Measurements from ENCODE around the gene ADAM12. TPM values are rescaled to one million over a fixed set of nuclear protein-coding genes. Genes with fewer than 3 reads are reported as not detected.

The ADAM12 gene
- polyA plus RNA-seq, 3 donors, result 22.5 to 28.1 (median 26.0) TPM

DNA sequence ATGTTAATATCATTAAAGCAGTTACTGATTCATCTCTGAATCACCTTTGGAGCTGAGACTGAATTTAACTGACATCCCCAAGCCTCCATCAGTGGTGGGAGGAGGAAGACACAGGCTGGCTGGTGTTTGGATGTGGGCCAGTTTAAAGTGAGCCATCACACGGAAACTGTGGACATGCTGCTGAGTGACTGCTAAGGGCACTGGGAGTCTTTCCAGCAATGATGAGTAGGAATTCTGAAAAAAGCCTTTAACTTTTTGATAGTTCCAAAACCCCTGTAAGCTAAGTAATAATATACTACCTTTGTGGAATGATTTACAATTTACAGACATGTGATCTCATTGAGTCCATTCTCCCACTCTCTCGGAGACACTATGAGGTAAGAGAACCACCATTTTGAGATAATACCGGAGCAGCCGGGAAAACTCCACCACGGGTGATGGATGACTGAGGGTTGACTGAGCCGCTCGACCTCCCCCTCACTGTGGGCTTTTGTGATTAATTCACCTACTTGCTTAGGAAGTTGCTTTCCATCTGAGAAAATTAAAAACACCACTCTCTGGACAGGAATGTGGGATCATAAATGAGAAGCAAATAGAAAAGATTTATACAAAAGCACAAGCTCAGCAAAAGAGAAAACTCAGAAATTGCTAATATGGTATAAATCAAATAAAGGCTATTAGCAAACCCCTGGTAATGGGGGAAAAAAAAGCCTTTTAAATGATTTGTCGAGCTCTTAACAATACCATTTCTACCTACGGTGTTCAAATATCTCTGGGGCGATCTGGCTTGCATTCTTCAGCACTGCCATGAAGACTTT is 297.2 kb downstream of the ADAM12 start:
- DNase-seq (ENCODE audit: extremely low read depth in 1 of 11, low read depth in 9 of 11, low spot score in 4 of 11), result no peak

DNA sequence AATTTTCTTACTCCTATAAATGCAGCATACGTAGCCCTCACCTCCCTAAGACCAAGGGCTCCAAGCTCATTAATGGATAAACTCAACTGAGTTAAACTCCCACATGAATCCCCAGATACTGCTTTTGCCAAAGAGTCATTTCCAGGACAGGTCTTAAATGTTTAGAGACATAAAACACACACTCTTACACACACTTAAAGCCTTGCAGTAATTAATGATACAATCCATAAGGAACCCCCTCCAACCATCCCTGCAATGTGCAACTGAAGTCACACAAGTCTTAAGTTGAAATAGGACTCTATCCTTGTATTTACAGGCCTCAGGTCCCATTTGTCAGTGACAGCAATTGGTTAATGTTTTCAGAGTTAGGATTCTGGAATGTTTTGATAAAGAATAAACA is 297.8 kb downstream of the ADAM12 start:
- DNase-seq (ENCODE audit: extremely low read depth in 1 of 11, low read depth in 9 of 11, low spot score in 4 of 11), result no peak

DNA sequence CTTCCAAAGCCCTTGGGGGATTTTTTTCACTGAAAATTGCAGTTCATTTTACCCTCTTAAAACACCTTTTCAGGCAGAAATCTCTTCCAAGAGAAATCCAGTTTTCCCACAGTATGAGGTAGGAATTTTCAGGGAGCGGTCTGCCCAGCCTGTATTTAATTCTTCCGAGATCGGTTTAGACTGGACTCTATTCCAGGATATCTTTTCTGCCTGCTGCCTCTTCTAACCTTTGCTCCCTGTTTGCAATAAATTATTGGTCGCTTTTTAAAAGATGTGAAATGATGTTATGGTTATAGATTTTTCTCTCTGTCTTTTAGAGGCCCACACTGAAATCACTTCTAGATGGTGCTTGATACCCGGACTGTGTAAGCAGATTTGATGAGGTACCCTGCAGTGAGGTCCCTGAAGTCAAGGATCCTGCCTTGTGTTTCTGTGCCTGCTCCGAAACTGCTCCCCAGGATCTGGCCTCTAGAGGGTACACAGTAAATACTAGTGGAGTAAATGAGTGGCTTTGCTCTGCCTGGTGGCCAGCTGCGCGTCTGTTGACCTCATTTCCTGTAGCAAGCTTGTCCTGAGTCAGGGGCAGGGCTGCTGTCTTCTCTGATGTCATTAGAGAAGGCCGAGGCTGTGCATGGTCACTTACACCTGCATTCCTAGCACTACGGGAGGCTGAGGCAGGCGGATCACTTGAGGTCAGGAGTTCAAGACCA is 300.3 kb downstream of the ADAM12 start:
- no peak for DNase-seq (ENCODE audit: extremely low read depth in 1 of 11, low read depth in 9 of 11, low spot score in 4 of 11)

DNA sequence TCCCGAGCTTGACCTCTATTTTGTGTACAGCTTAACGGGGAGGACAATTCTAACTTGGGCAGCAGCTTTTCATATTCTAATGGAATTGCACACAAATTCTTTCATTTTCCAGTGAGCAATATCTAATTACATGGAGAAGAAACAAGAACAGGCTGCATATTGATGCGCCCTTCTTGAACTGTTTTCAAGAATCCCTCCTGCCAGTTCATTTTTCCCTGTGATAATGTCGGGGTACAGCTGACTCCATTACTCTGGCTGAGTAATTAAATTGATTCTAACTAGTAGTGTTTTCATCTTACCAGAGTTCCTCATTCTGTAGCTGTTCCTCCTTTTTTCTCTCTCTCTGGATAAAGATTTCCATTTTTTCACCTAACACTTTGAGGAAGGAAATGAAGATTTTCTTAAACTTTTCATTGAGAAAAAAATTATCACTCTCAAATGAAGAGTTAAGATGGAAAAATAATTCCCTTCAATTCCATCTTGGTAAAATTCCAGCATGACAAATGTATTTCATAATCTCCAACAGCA is 301.1 kb downstream of the ADAM12 start:
- DNase-seq (ENCODE audit: extremely low read depth in 1 of 11, low read depth in 9 of 11, low spot score in 4 of 11), result no peak

DNA sequence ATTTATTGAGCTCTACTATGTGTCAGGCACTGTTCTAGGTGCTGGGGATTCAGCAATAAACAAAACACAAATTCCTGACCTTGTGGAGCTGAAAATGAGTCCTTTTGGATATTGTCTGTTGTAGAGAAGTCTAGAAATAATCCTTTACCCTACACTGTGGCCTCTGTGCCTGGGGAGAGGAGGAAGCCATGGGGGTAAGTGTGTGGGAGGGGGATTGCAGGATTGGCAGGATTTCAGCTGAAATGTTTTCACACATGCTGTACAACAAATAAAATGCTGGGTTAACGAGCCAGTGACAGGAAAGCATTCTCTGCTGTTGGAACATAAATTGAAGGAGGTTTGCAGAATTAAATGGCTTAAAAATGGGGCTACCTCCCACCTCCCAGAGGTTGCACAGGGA is 302.5 kb downstream of the ADAM12 start:
- peak in 1 of 11 donors; percentile 33 for DNase-seq (ENCODE audit: extremely low read depth in 1 of 11, low read depth in 9 of 11, low spot score in 4 of 11)

- no peak for DNase-seq (ENCODE audit: extremely low read depth in 1 of 11, low read depth in 9 of 11, low spot score in 4 of 11)
These were observed 303.9 kb downstream of the ADAM12 start for GRCh38 chr10:126084369-126084768.

DNA sequence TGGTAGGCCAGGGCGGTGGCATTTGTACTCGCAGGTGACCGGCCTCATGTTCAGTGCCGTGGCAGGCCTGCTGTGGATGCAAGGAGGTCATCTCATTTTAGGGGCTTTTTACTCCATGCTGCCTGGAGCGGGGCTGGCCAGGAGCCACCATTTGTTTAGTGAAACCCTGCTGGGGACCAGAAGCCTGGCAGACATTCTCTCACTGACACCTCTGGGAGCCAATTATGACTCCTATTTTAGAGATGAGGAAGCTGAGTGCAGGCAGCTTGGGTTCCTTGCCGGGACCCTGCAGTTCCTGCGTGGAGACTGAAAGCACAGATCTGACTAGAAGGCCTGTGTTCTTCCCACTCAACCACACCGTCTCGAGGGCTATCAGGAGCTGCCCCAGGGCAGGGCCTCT is 305.3 kb downstream of the ADAM12 start:
- no peak for DNase-seq (ENCODE audit: extremely low read depth in 1 of 11, low read depth in 9 of 11, low spot score in 4 of 11)

DNA sequence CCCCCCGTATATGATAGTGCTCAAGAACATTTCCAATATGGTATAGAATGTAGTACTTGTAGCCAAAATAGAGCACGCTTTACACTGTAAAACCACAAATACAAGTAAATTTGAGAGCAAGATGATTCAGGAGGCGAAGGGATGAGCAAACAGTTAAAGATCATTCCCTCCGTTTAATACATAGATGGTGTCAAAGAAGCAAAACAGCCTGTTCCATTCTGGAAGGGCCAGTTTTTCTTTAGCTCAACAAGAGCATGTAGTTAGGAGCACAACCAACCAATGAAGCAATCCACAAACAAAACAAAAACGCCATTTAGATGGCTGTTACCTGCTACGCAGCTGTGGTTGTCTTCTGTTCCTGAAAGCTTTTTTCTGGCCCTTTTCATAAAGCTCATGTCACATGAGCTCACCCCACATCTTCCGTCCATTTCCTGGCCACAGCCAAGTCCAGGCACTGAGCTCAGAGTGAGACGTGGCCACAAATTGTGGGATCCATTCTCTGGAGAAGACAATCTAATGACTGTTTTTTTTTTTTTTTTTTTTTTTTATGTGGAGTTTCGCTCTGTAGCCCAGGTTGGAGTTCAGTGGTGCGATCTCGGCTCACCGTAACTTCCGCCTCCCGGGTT is 306.3 kb downstream of the ADAM12 start:
- no peak for DNase-seq (ENCODE audit: extremely low read depth in 1 of 11, low read depth in 9 of 11, low spot score in 4 of 11)

DNA sequence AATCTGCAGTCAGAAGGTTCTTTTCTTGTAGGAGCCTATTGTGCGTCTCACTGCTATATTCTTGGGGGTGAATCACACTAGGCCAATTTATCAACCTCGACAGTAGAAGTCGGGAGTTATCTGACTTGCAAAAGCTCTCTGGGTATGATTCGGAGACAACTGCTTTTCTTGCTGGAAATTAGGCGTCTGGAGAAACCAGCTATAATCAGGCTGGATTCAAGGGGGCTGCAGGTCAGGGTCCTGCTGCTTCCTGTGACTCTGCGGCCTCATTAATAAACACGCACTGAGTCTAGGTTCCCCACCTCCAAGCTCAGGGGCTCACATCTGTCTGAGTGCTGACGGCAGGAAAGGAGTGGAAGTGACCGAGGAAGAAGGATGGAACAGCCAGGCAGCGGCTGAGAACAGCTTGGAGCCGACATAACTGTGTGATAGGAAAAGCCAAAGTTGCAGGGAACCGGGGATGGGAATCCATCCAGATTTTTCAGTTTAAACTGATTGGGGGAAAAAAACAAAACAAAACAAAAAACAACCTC is 307.3 kb downstream of the ADAM12 start:
- DNase-seq (ENCODE audit: extremely low read depth in 1 of 11, low read depth in 9 of 11, low spot score in 4 of 11), result peak in 3 of 11 donors; percentile 42 to 58 (median 51)

- no peak for DNase-seq (ENCODE audit: extremely low read depth in 1 of 11, low read depth in 9 of 11, low spot score in 4 of 11)
These were observed 307.9 kb downstream of the ADAM12 start for GRCh38 chr10:126080291-126080825.

- no peak for DNase-seq (ENCODE audit: extremely low read depth in 1 of 11, low read depth in 9 of 11, low spot score in 4 of 11)
These were observed 313.3 kb downstream of the ADAM12 start for GRCh38 chr10:126075009-126075408.

DNA sequence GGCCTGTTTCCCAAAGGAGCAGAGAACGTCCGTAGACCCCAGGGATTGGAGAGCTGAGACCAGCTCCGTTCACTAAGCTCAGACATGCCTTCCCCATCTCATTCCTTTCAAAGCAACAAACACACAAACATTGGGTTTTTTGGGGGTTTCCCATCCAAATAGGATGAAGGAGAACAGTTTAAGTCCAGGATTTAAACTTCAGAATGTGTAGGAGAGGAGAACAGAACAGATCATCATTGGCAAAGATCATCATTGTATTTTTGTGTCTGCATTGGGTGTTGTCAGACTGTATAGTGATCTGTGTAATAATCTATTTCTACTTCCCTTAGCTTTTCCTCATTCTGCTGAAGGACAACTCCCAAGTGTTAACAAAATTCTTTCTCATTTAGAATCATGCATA is 314.0 kb downstream of the ADAM12 start:
- DNase-seq (ENCODE audit: extremely low read depth in 1 of 11, low read depth in 9 of 11, low spot score in 4 of 11), result no peak

DNA sequence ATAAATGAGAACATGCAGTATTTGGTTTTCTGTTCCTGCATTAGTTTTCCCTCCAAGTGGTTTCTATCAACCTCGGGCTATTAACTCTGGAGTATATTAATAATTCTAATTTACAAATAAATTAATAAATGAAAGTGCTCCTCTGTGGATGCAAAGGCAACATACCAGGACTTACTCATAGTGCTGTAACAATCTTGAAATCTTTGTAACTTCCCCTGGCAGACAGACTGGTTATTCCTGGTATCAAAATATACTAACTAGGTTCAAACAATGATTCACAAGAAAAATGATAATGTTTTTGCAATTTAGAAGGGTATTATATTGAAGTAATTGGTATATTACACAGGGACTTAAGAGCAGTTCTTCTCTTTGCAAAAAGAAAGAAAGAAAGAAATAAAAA is 314.7 kb downstream of the ADAM12 start:
- no peak for DNase-seq (ENCODE audit: extremely low read depth in 1 of 11, low read depth in 9 of 11, low spot score in 4 of 11)

GRCh38 chr10:126072622-126073021 is 315.7 kb downstream of the ADAM12 start:
- DNase-seq (ENCODE audit: extremely low read depth in 1 of 11, low read depth in 9 of 11, low spot score in 4 of 11), result no peak

DNA sequence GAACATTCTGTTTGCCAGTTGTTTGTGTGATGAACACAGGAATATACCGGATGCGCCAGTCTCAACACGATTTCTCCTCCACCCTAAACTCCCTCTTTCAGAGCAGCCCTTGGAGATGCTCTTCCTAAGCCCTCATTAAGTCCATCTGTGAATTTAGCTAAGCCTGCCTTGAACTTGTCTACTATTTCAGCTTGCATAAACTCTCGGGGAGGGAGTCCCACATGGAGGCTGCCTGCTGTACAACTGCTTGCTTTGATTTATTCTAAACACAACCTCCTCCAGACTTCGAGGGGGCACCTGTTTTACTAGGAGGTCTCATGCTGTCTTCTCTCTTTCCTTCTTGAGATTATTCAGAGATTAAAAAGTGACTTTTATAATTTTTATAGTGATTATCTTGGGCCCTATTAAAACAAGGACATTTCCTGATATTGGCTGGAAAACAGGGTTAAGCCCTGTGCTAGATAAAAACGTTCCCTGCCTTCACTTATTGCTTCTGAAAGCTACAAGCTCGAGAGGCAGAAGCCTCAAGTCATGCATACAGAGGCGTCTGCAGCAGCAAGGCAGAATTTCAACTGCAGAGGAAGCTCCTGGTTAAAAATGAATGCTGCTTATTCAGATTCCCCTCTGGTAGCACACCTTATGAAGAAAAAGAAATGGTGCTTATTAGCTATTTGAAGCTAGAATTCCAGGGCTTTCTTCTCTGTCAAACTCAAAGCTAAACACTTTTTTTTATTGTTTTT is 317.6 kb downstream of the ADAM12 start:
- no peak for DNase-seq (ENCODE audit: extremely low read depth in 1 of 11, low read depth in 9 of 11, low spot score in 4 of 11)

DNA sequence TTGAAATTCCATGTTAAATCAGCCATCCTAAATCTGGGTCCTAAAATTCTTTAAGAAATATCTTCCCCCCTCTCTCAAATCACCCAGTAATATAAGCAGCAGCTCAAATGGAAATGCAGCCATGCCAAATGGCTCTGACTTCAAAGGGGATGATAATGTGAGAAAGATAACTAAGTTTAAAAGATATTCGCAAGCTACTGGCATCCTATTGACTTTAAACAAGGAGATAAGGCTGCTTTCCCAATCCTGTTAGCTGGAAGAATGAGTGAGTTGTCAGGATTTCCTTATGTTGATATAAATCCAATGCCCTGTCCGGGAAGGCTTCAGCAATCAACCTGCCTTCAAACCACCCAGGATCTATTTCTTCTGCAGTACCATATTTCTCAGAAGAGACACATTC is 320.0 kb downstream of the ADAM12 start:
- DNase-seq (ENCODE audit: extremely low read depth in 1 of 11, low read depth in 9 of 11, low spot score in 4 of 11), result no peak

DNA sequence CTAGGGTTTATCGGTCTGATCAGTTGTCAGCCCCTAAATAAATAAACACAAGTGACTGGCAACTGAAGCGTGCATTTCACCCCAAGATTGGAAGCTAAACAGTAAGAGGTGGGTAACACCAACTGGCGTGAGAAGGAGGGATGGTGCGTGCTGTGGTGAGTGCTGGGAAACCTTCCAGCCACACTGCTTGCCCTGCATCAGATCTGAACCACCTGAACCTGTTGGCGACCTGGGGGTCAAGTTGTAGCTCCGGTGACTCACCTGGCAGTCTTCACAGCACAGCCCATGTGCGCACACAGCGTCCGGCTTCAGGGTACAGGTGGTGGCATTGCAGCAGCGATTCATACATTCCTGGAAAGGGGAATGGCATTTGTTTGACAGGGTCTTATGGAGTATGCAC is 321.8 kb downstream of the ADAM12 start:
- DNase-seq (ENCODE audit: extremely low read depth in 1 of 11, low read depth in 9 of 11, low spot score in 4 of 11), result no peak

DNA sequence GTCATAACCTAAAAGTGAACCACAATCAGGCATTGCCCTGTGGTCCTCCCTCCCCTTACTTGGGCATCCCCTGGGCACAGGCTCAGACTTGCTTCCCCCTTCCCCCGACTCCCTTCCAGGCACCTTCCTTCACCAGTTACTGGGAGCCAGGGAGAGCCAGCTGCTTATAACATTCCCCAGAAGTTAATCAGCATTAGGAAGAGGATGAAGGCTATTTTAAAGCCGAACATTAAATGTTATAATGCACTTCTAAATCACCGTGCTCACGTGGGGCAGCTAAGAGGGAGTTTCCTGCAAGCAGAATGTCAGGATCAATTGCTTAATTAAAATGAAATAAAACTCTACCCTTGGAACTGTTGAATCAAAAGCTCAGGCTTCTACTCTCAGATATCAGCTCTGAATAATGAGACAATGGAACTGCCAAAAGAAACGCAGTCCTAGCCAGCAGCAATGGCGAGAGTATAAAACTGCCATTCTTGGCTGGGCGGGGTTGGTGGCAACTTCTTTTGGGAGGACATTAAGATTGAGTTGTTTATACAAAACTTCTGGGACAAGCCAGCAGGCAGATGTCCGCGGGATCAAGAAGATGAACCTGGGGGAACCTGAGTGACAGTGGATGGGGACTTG is 322.4 kb downstream of the ADAM12 start:
- DNase-seq (ENCODE audit: extremely low read depth in 1 of 11, low read depth in 9 of 11, low spot score in 4 of 11), result peak in 1 of 11 donors; percentile 40
